MM.1S (cell line): ENCODE data around the gene TNF.

ENCODE experiments used
- DNase-seq: peaks from one replicate; pipeline ENCODE4 v3.0.0-alpha.2; 2015
- H2AFZ ChIP-seq: fragments of 300-600 bp; sonication (generic); 2 replicates; pipeline ENCODE4 v1.6.0; 2016; ENCODE audit warnings: antibody characterized with exemption, low read length
- H3F3A ChIP-seq: fragments of 300-600 bp; sonication (generic); 2 replicates; pipeline ENCODE4 v1.6.1; 2016; ENCODE audit warnings: mild to moderate bottlenecking, antibody characterized with exemption, low read length, moderate library complexity, mixed read lengths; ENCODE audit not compliant: insufficient read depth
- H3K27ac ChIP-seq: fragments of 300-600 bp; sonication (generic); 2 replicates; pipeline ENCODE4 v1.5.1; 2016; ENCODE audit warnings: mild to moderate bottlenecking, low read length
- H3K27me3 ChIP-seq: fragments of 300-600 bp; sonication (generic); replicated peaks from 2 replicates; pipeline ENCODE4 v1.6.0; 2016; ENCODE audit warnings: low read length; ENCODE audit not compliant: insufficient read depth
- H3K36me3 ChIP-seq: fragments of 300-600 bp; sonication (generic); replicated peaks from 2 replicates; pipeline ENCODE4 v1.6.1; 2016; ENCODE audit warnings: mild to moderate bottlenecking, low read length, mixed read lengths; ENCODE audit not compliant: insufficient read depth
- H3K4me1 ChIP-seq: fragments of 300-600 bp; sonication (generic); 2 replicates; pipeline ENCODE4 v1.6.1; 2016; ENCODE audit warnings: low read length, mixed read lengths
- H3K4me2 ChIP-seq: fragments of 300-600 bp; sonication (generic); 2 replicates; pipeline ENCODE4 v1.6.0; 2016; ENCODE audit warnings: low read depth, low read length
- H3K4me3 ChIP-seq: fragments of 300-600 bp; sonication (generic); 2 replicates; pipeline ENCODE4 v1.5.1; 2016; ENCODE audit warnings: low read length, mixed read lengths
- H3K79me2 ChIP-seq: fragments of 300-600 bp; sonication (generic); 2 replicates; pipeline ENCODE4 v1.6.1; 2016; ENCODE audit warnings: mixed run types, low read length, mixed read lengths
- H3K9ac ChIP-seq: fragments of 300-600 bp; sonication (generic); 2 replicates; pipeline ENCODE4 v1.6.1; 2016; ENCODE audit warnings: low read length, mixed read lengths
- H3K9me2 ChIP-seq: fragments of 300-600 bp; sonication (generic); replicated peaks from 2 replicates; pipeline ENCODE4 v1.6.1; 2016; ENCODE audit warnings: mild to moderate bottlenecking, low read length, mixed read lengths; ENCODE audit not compliant: insufficient read depth
- H3K9me3 ChIP-seq: fragments of 300-600 bp; sonication (generic); replicated peaks from 2 replicates; pipeline ENCODE4 v1.6.1; 2016; ENCODE audit warnings: mild to moderate bottlenecking, low read length, mixed read lengths; ENCODE audit not compliant: insufficient read depth
- H4K20me1 ChIP-seq: fragments of 300-600 bp; sonication (generic); 2 replicates; pipeline ENCODE4 v1.6.1; 2016; ENCODE audit warnings: mild to moderate bottlenecking, low read length, moderate library complexity, mixed read lengths; ENCODE audit not compliant: insufficient read depth
- CTCF ChIP-seq: fragments of 300-600 bp; sonication (generic); IDR thresholded peaks from 2 replicates; pipeline ENCODE4 v1.5.1; 2016; ENCODE audit warnings: antibody characterized with exemption, low read length, mixed read lengths
- EZH2 ChIP-seq: fragments of 300-600 bp; sonication (generic); optimal IDR thresholded peaks from 2 replicates; pipeline ENCODE3; 2017; ENCODE audit warnings: low read depth, mild to moderate bottlenecking, antibody characterized with exemption, low read length, mixed read lengths
- EZH2phosphoT487 ChIP-seq: fragments of 300-600 bp; sonication (generic); IDR thresholded peaks from 2 replicates; pipeline ENCODE4 v1.6.1; 2018; ENCODE audit warnings: antibody characterized with exemption, low read length

The TNF gene

GRCh38 chr6:31531162-31531561 lies 44.2 kb upstream of the TNF start:
- Histone ChIP-seq H3F3A (peaks cover 23% of the 10 kb centered on the region), H3K9me2 (no peaks in the 10 kb centered on the region), H3K36me3 (peaks cover 7% of the 10 kb centered on the region), H3K4me3 (no peak overlapping the region), H3K4me2 (no peak overlapping the region), H3K9ac (no peak overlapping the region), H2AFZ (no peak overlapping the region), H3K79me2 (peaks cover 24% of the 10 kb centered on the region), H3K9me3 (no peaks in the 10 kb centered on the region), H3K27me3 (no peaks in the 10 kb centered on the region), H4K20me1 (peaks cover 8% of the 10 kb centered on the region), H3K27ac (no peak overlapping the region), H3K4me1 (no peaks in the 10 kb centered on the region)
- DNase-seq = no peak
- TF ChIP-seq CTCF (no peak), EZH2phosphoT487 (no peak), EZH2 (no peak)

- H3K9me2 ChIP-seq = no peaks in the 10 kb centered on the region
- no peak overlapping the region for H3K27ac ChIP-seq
- peaks cover 15% of the 10 kb centered on the region for H4K20me1 ChIP-seq
- peaks cover 7% of the 10 kb centered on the region for H3K36me3 ChIP-seq
- no peak for TF ChIP-seq CTCF
- TF ChIP-seq EZH2phosphoT487 = no peak
- no peak for TF ChIP-seq EZH2
- H3K4me1 ChIP-seq = no peaks in the 10 kb centered on the region
- H3K4me2 ChIP-seq = no peak overlapping the region
- DNase-seq = no peak
- H3K79me2 ChIP-seq = peaks cover 33% of the 10 kb centered on the region
- H3K27me3 ChIP-seq = no peaks in the 10 kb centered on the region
- H3K9me3 ChIP-seq = no peaks in the 10 kb centered on the region
- H3K4me3 ChIP-seq = no peak overlapping the region
- no peak overlapping the region for H3K9ac ChIP-seq
- H3F3A ChIP-seq = peaks cover 23% of the 10 kb centered on the region
- no peak overlapping the region for H2AFZ ChIP-seq
These were observed 43.4 kb upstream of the TNF start for GRCh38 chr6:31531771-31532643.

GRCh38 chr6:31532644-31533454 lies 42.5 kb upstream of the TNF start:
- Histone ChIP-seq H3K36me3 (peaks cover 7% of the 10 kb centered on the region), H3K4me2 (no peak overlapping the region), H3K4me3 (no peak overlapping the region), H3K9me3 (no peaks in the 10 kb centered on the region), H4K20me1 (peaks cover 20% of the 10 kb centered on the region), H3K9ac (no peak overlapping the region), H3K27ac (no peak overlapping the region), H3K27me3 (no peaks in the 10 kb centered on the region), H3K4me1 (no peaks in the 10 kb centered on the region), H3F3A (peaks cover 23% of the 10 kb centered on the region), H3K9me2 (no peaks in the 10 kb centered on the region), H2AFZ (no peak overlapping the region), H3K79me2 (peaks cover 41% of the 10 kb centered on the region)
- TF ChIP-seq EZH2 (no peak), CTCF (no peak), EZH2phosphoT487 (no peak)
- no peak for DNase-seq
